ENCODE results near the gene TAF1B.

Gene TAF1B

GRCh38 chr2:9970200-9971044 lies 127.1 kb downstream of the TAF1B start:
- Histone ChIP-seq H4K20me1 (ENCODE audit: insufficient read depth, low read length) (no peaks in the 10 kb centered on the region), H3K4me1 (ENCODE audit: insufficient read depth, low read length, severe bottlenecking) (peaks cover 26% of the 10 kb centered on the region), H3K9me3 (ENCODE audit: low read length) (no peaks in the 10 kb centered on the region), H3K9me2 (ENCODE audit: low read depth, low read length) (no peaks in the 10 kb centered on the region), H3K4me3 (ENCODE audit: low read depth, low read length, poor library complexity, severe bottlenecking) (no peak overlapping the region), H3K27me3 (ENCODE audit: insufficient read depth, low read length) (no peaks in the 10 kb centered on the region), H3K79me2 (ENCODE audit: insufficient read depth, low read length) (no peaks in the 10 kb centered on the region), H2AFZ (ENCODE audit: low read length) (no peak overlapping the region), H3K9ac (ENCODE audit: low read length) (no peak overlapping the region), H3K36me3 (ENCODE audit: insufficient read depth, low read length) (peaks cover 13% of the 10 kb centered on the region; the same call in 1 of the 2 replicates), H3K27ac (ENCODE audit: low read depth, low read length, poor library complexity, severe bottlenecking) (no peak overlapping the region), H3F3A (ENCODE audit: insufficient read depth, low read length) (peaks cover 8% of the 10 kb centered on the region; the same call in 1 of the 2 replicates), H3K4me2 (ENCODE audit: low read length) (no peak overlapping the region)
- TF ChIP-seq CTCF (IDR thresholded peaks at IDR 0.05; ENCODE audit: low read length), result no peak
- TF ChIP-seq EZH2 (IDR thresholded peaks at IDR 0.05; ENCODE audit: borderline replicate concordance, low read length), result no peak

- peaks cover 12% of the 10 kb centered on the region; the same call in 1 of the 2 replicates for H3K36me3 ChIP-seq (ENCODE audit: insufficient read depth, low read length)
- no peaks in the 10 kb centered on the region for H3K9me2 ChIP-seq (ENCODE audit: low read depth, low read length)
- no peak overlapping the region for H3K27ac ChIP-seq (ENCODE audit: low read depth, low read length, poor library complexity, severe bottlenecking)
- no peak overlapping the region for H3K4me3 ChIP-seq (ENCODE audit: low read depth, low read length, poor library complexity, severe bottlenecking)
- no peaks in the 10 kb centered on the region for H4K20me1 ChIP-seq (ENCODE audit: insufficient read depth, low read length)
- no peak overlapping the region for H2AFZ ChIP-seq (ENCODE audit: low read length)
- no peak overlapping the region for H3K4me2 ChIP-seq (ENCODE audit: low read length)
- TF ChIP-seq EZH2 (IDR thresholded peaks at IDR 0.05; ENCODE audit: borderline replicate concordance, low read length) (no peak), CTCF (IDR thresholded peaks at IDR 0.05; ENCODE audit: low read length) (no peak)
- no peaks in the 10 kb centered on the region for H3K27me3 ChIP-seq (ENCODE audit: insufficient read depth, low read length)
- peaks cover 24% of the 10 kb centered on the region for H3K4me1 ChIP-seq (ENCODE audit: insufficient read depth, low read length, severe bottlenecking)
- peaks cover 8% of the 10 kb centered on the region; the same call in 1 of the 2 replicates for H3F3A ChIP-seq (ENCODE audit: insufficient read depth, low read length)
- no peaks in the 10 kb centered on the region for H3K9me3 ChIP-seq (ENCODE audit: low read length)
- no peak overlapping the region for H3K9ac ChIP-seq (ENCODE audit: low read length)
- no peaks in the 10 kb centered on the region for H3K79me2 ChIP-seq (ENCODE audit: insufficient read depth, low read length)
Observed at GRCh38 chr2:9971105-9971818, 128.0 kb downstream of the TAF1B start.

- Histone ChIP-seq H4K20me1 (ENCODE audit: insufficient read depth, low read length) (no peaks in the 10 kb centered on the region), H3K4me1 (ENCODE audit: insufficient read depth, low read length, severe bottlenecking) (peaks cover 17% of the 10 kb centered on the region), H3K9me2 (ENCODE audit: low read depth, low read length) (no peaks in the 10 kb centered on the region), H3F3A (ENCODE audit: insufficient read depth, low read length) (0 out of 2 replicates have a peak, but pooled peaks cover 2% of the 10 kb centered on the region), H3K27ac (ENCODE audit: low read depth, low read length, poor library complexity, severe bottlenecking) (no peak overlapping the region), H3K36me3 (ENCODE audit: insufficient read depth, low read length) (peaks cover 11% of the 10 kb centered on the region; the same call in 1 of the 2 replicates), H3K79me2 (ENCODE audit: insufficient read depth, low read length) (no peaks in the 10 kb centered on the region), H3K27me3 (ENCODE audit: insufficient read depth, low read length) (no peaks in the 10 kb centered on the region), H2AFZ (ENCODE audit: low read length) (no peak overlapping the region), H3K4me2 (ENCODE audit: low read length) (no peak overlapping the region), H3K9ac (ENCODE audit: low read length) (no peak overlapping the region), H3K4me3 (ENCODE audit: low read depth, low read length, poor library complexity, severe bottlenecking) (no peak overlapping the region), H3K9me3 (ENCODE audit: low read length) (no peaks in the 10 kb centered on the region)
- no peak for TF ChIP-seq EZH2 (IDR thresholded peaks at IDR 0.05; ENCODE audit: borderline replicate concordance, low read length)
- TF ChIP-seq CTCF (IDR thresholded peaks at IDR 0.05; ENCODE audit: low read length), result no peak
Observed at GRCh38 chr2:9971890-9972289, 128.6 kb downstream of the TAF1B start.

All from OCI-LY1 (cell line).